ENCODE data around the gene PGRMC2. TPM values are rescaled to one million over a fixed set of nuclear protein-coding genes. Genes with fewer than 3 reads are reported as not detected.

Gene PGRMC2
- total RNA-seq, 1 donor from 2014 or later: 28.2 TPM

DNA sequence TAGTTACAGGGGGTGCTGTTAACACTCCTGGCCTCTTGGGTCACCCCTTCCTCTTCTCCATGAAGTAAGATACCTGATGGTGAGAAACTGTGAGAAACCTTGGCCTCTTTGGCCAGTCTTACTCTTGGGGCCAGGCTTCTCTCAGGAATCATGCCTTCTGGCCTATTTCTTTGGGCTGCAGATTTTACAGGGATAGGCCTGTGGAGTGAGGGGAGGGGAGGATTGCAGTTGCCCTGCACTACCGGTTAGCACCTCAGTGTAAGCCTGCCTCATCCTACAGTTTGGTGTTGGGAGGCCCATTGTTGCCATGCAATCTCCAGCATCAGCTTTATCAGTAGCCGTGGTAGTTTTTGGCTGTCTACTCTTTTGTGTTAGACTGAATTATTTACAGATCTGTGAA is 7.6 kb upstream of the PGRMC2 start:
- Mint-ChIP-seq H3K36me3 (ENCODE audit: unreplicated experiment) (no peaks in the 10 kb centered on the region), H3K4me3 (ENCODE audit: unreplicated experiment) (no peak overlapping the region), H3K27ac (ENCODE audit: unreplicated experiment) (no peak overlapping the region), H3K4me1 (ENCODE audit: low read depth, unreplicated experiment) (no peaks in the 10 kb centered on the region), H3K27me3 (ENCODE audit: unreplicated experiment) (no peaks in the 10 kb centered on the region), H3K9me3 (ENCODE audit: unreplicated experiment) (peaks cover 1% of the 10 kb centered on the region)
- TF ChIP-seq, protein P1, sequence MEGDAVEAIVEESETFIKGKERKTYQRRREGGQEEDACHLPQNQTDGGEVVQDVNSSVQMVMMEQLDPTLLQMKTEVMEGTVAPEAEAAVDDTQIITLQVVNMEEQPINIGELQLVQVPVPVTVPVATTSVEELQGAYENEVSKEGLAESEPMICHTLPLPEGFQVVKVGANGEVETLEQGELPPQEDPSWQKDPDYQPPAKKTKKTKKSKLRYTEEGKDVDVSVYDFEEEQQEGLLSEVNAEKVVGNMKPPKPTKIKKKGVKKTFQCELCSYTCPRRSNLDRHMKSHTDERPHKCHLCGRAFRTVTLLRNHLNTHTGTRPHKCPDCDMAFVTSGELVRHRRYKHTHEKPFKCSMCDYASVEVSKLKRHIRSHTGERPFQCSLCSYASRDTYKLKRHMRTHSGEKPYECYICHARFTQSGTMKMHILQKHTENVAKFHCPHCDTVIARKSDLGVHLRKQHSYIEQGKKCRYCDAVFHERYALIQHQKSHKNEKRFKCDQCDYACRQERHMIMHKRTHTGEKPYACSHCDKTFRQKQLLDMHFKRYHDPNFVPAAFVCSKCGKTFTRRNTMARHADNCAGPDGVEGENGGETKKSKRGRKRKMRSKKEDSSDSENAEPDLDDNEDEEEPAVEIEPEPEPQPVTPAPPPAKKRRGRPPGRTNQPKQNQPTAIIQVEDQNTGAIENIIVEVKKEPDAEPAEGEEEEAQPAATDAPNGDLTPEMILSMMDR (IDR thresholded peaks at IDR 0.05; ENCODE audit: partially characterized antibody, unreplicated experiment): no peak
- DNase-seq: no peak

DNA sequence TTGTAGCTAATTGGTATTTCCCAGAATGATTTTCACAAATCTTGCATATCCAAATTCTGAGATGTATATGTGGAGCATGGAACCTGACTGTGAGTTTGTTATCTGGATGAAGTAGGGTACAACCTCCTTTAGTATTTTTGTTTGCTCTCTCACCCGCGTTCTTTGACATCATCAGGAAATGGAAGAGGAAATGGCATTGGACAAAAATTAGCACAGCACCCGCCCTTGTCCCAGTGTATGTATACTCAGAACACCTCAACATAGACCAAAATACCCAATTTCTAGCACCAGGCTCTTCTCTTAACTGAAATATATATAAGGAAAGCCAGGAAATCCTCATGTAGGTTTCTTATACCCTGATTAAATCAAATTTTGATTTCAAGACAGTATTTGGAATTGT is 6.9 kb upstream of the PGRMC2 start:
- H3K9me3 Mint-ChIP-seq (ENCODE audit: unreplicated experiment): peaks cover 1% of the 10 kb centered on the region
- no peaks in the 10 kb centered on the region for H3K4me1 Mint-ChIP-seq (ENCODE audit: low read depth, unreplicated experiment)
- no peaks in the 10 kb centered on the region for H3K36me3 Mint-ChIP-seq (ENCODE audit: unreplicated experiment)
- no peaks in the 10 kb centered on the region for H3K27me3 Mint-ChIP-seq (ENCODE audit: unreplicated experiment)
- H3K27ac Mint-ChIP-seq (ENCODE audit: unreplicated experiment): no peak overlapping the region
- TF ChIP-seq, protein P1 (IDR thresholded peaks at IDR 0.05; ENCODE audit: partially characterized antibody, unreplicated experiment): no peak
- no peak overlapping the region for H3K4me3 Mint-ChIP-seq (ENCODE audit: unreplicated experiment)
- DNase-seq: no peak

- H3K27me3 Mint-ChIP-seq (ENCODE audit: unreplicated experiment): peaks cover 4% of the 10 kb centered on the region
- H3K9me3 Mint-ChIP-seq (ENCODE audit: unreplicated experiment): peaks cover 7% of the 10 kb centered on the region
- no peak for DNase-seq
- no peak overlapping the region for H3K27ac Mint-ChIP-seq (ENCODE audit: unreplicated experiment)
- H3K4me3 Mint-ChIP-seq (ENCODE audit: unreplicated experiment): no peak overlapping the region
- no peaks in the 10 kb centered on the region for H3K36me3 Mint-ChIP-seq (ENCODE audit: unreplicated experiment)
- peaks cover 4% of the 10 kb centered on the region for H3K4me1 Mint-ChIP-seq (ENCODE audit: low read depth, unreplicated experiment)
- TF ChIP-seq, protein P1 (IDR thresholded peaks at IDR 0.05; ENCODE audit: partially characterized antibody, unreplicated experiment): no peak
Observed at GRCh38 chr4:128292349-128292748, 4.7 kb upstream of the PGRMC2 start.

DNA sequence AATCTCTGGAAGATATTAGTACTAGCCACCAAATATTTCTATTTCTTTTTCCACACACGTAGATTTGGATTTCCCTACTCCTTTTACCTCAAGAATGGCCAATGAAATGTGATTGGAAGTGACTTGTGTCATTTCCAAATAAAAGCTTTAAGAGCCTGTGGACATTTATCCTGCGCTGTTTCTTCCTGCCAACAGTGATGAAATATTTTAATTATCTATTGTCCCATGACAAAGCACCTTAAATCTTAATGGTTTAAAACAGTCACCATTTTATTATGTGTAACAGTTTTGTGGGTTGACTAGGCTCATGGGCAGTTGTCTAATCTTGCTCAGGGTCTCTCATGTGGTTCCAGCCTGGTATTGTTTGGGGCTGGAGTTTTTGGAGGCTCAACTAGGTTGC is 3.5 kb upstream of the PGRMC2 start:
- H3K4me1 Mint-ChIP-seq (ENCODE audit: low read depth, unreplicated experiment): peaks cover 4% of the 10 kb centered on the region
- DNase-seq: no peak
- no peak overlapping the region for H3K27ac Mint-ChIP-seq (ENCODE audit: unreplicated experiment)
- no peaks in the 10 kb centered on the region for H3K36me3 Mint-ChIP-seq (ENCODE audit: unreplicated experiment)
- TF ChIP-seq, protein P1 (IDR thresholded peaks at IDR 0.05; ENCODE audit: partially characterized antibody, unreplicated experiment): no peak
- peaks cover 6% of the 10 kb centered on the region for H3K27me3 Mint-ChIP-seq (ENCODE audit: unreplicated experiment)
- peaks cover 9% of the 10 kb centered on the region for H3K9me3 Mint-ChIP-seq (ENCODE audit: unreplicated experiment)
- H3K4me3 Mint-ChIP-seq (ENCODE audit: unreplicated experiment): no peak overlapping the region

- H3K4me1 Mint-ChIP-seq (ENCODE audit: low read depth, unreplicated experiment): peaks cover 6% of the 10 kb centered on the region
- TF ChIP-seq, protein P1 (IDR thresholded peaks at IDR 0.05; ENCODE audit: partially characterized antibody, unreplicated experiment): no peak
- H3K4me3 Mint-ChIP-seq (ENCODE audit: unreplicated experiment): no peak overlapping the region
- H3K27me3 Mint-ChIP-seq (ENCODE audit: unreplicated experiment): peaks cover 6% of the 10 kb centered on the region
- H3K27ac Mint-ChIP-seq (ENCODE audit: unreplicated experiment): no peak overlapping the region
- H3K9me3 Mint-ChIP-seq (ENCODE audit: unreplicated experiment): peaks cover 9% of the 10 kb centered on the region
- H3K36me3 Mint-ChIP-seq (ENCODE audit: unreplicated experiment): no peaks in the 10 kb centered on the region
- no peak for DNase-seq
Observed at GRCh38 chr4:128290526-128290925, 2.9 kb upstream of the PGRMC2 start.
